GM18909 (cell line): ENCODE data around the gene PLS3.
"Not testable (repeated sequence)": the region's sequence is repeated elsewhere in the genome, so short reads cannot be mapped to it uniquely, and the experiment has no call there.

ENCODE experiments used
- ATAC-seq: cut with Tn5 transposase; IDR thresholded peaks from one replicate; pipeline ENCODE4 v1.9.1; 2021; ENCODE audit warnings: mild to moderate bottlenecking; ENCODE audit not compliant: unreplicated experiment, poor library complexity

Gene PLS3

GRCh38 chrX:115560978-115561604, at the start of gene PLS3:
TSS of gene PLS3 (plus strand) at chrX:115561174. CDS start at chrX:115610251, 49,077 bp downstream.
- ATAC-seq = no peak

GRCh38 chrX:115518113-115518512, 42.9 kb upstream of the PLS3 start:
- no peak for ATAC-seq

- no peak for ATAC-seq
These were observed 39.2 kb upstream of the PLS3 start for GRCh38 chrX:115521741-115522140.

GRCh38 chrX:115522952-115523351, 38.0 kb upstream of the PLS3 start:
- no peak for ATAC-seq

GRCh38 chrX:115525486-115525885, 35.5 kb upstream of the PLS3 start:
- no peak for ATAC-seq

- ATAC-seq = no peak
These were observed 29.1 kb upstream of the PLS3 start for GRCh38 chrX:115531818-115532403.

GRCh38 chrX:115533485-115533884, 27.5 kb upstream of the PLS3 start:
- no peak for ATAC-seq

- ATAC-seq = no peak
These were observed 26.6 kb upstream of the PLS3 start for GRCh38 chrX:115534383-115534782.

GRCh38 chrX:115535421-115535820, 25.6 kb upstream of the PLS3 start:
- no peak for ATAC-seq

GRCh38 chrX:115535844-115536243, 25.1 kb upstream of the PLS3 start:
- no peak for ATAC-seq

- no peak for ATAC-seq
These were observed 21.1 kb upstream of the PLS3 start for GRCh38 chrX:115539841-115540240.

GRCh38 chrX:115541045-115541444, 19.9 kb upstream of the PLS3 start:
- not testable (repeated sequence) for ATAC-seq

GRCh38 chrX:115547448-115547847, 13.5 kb upstream of the PLS3 start:
- no peak for ATAC-seq

GRCh38 chrX:115549008-115549407, 12.0 kb upstream of the PLS3 start:
- no peak for ATAC-seq

GRCh38 chrX:115553171-115553570, 7.8 kb upstream of the PLS3 start:
- no peak for ATAC-seq

GRCh38 chrX:115559672-115560071, 1.3 kb upstream of the PLS3 start:
- ATAC-seq = no peak

GRCh38 chrX:115560211-115560977, 580 bp upstream of the PLS3 start:
- no peak for ATAC-seq

GRCh38 chrX:115561605-115562479, 868 bp downstream of the PLS3 start:
- no peak for ATAC-seq

GRCh38 chrX:115562480-115562847, 1.5 kb downstream of the PLS3 start:
- no peak for ATAC-seq

GRCh38 chrX:115563633-115564162, 2.7 kb downstream of the PLS3 start:
- no peak for ATAC-seq
